Stomach (tissue), 4 donors: ENCODE measurements around the gene TPI1.
A peak's percentile ranks its signal among the peaks of the same experiment; 100 is the strongest.

Experiments
- CTCF ChIP-seq, 7 experiments: fragments of 450-650 bp in 4 of 7; fragments of 200-600 bp in 3 of 7; sonication (generic) in 3 of 7; IDR thresholded peaks; one replicate each; pipeline ENCODE4 v1.5.1; 2016 to 2019; ENCODE audit warnings: antibody characterized with exemption in 7 of 7, control low read depth in 2 of 7, mild to moderate bottlenecking in 1 of 7
- EP300 ChIP-seq: sonication (generic); formaldehyde crosslinking; IDR thresholded peaks from one replicate; pipeline ENCODE4 v1.6.1; 2017; ENCODE audit warnings: antibody characterized with exemption
- POLR2A ChIP-seq, 4 donors: fragments of 450-650 bp; IDR thresholded peaks; one replicate each; pipeline ENCODE4 v1.6.1; 2016; ENCODE audit warnings: antibody characterized with exemption in 4 of 4, control low read depth in 2 of 4, mild to moderate bottlenecking in 1 of 4, moderate library complexity in 1 of 4
- POLR2AphosphoS5 ChIP-seq, 3 donors: sonication (generic); formaldehyde crosslinking; IDR thresholded peaks; one replicate each; pipeline ENCODE4 v1.6.1; 2016; ENCODE audit warnings: antibody characterized with exemption in 3 of 3

GRCh38 chr12:6869049-6870021 lies 2.0 kb downstream of the TPI1 start:
- TF ChIP-seq POLR2AphosphoS5 (IDR thresholded peaks at IDR 0.05), result peak in 2 of 3 donors; percentile 4 to 79
- TF ChIP-seq CTCF (IDR thresholded peaks at IDR 0.05), result peak in 5 of 7 experiments; percentile 85 to 96 (median 90)
- TF ChIP-seq POLR2A (IDR thresholded peaks at IDR 0.05), result no peak
- no peak for TF ChIP-seq EP300
